K562 (cell line): Measurements from ENCODE around the gene GNAI3. TPM values are rescaled to one million over a fixed set of nuclear protein-coding genes. Genes with fewer than 3 reads are reported as not detected.

Source experiments
- AFF4 ChIP-seq: sonication (generic); formaldehyde crosslinking; IDR thresholded peaks from 2 replicates; pipeline ENCODE4 v1.8.0; 2023; ENCODE audit warnings: mild to moderate bottlenecking, missing genetic modification reagents
- CAMTA2 ChIP-seq: fragments of 250-450 bp; sonication (Bioruptor Pico); conservative IDR thresholded peaks from 2 replicates; pipeline ENCODE4 v1.5.1; 2022
- CREB3 ChIP-seq: fragments of 450-650 bp; conservative IDR thresholded peaks from 2 replicates; pipeline ENCODE4 v1.6.1; 2016; ENCODE audit warnings: missing genetic modification characterization, low read depth, mild to moderate bottlenecking, missing compliant biosample characterization, moderate library complexity
- CREB3L1 ChIP-seq: fragments of 450-650 bp; IDR thresholded peaks from 2 replicates; pipeline ENCODE4 v1.6.1; 2014; ENCODE audit warnings: low read depth, mild to moderate bottlenecking, moderate library complexity, borderline replicate concordance
- DNMT1 ChIP-seq: fragments of 450-650 bp; IDR thresholded peaks from 2 replicates; pipeline ENCODE4 v1.6.1; 2016; ENCODE audit warnings: antibody characterized with exemption, mild to moderate bottlenecking
- HNRNPH1 ChIP-seq: fragments of 200-400 bp; formaldehyde crosslinking; optimal IDR thresholded peaks from 2 replicates; pipeline ENCODE3; 2017; ENCODE audit warnings: low read depth, mild to moderate bottlenecking, low read length, moderate library complexity
- KLF6 ChIP-seq: fragments of 250-450 bp; sonication (Bioruptor Pico); IDR thresholded peaks from 2 replicates; pipeline ENCODE4 v1.4.0; 2020; ENCODE audit warnings: mild to moderate bottlenecking, moderate library complexity, borderline replicate concordance
- RNF2 ChIP-seq: sonication (generic); IDR thresholded peaks from 2 replicates; pipeline ENCODE4 v1.6.1; 2016
- TARDBP ChIP-seq: fragments of 450-650 bp; IDR thresholded peaks from 2 replicates; pipeline ENCODE4 v1.6.1; 2016
- YY1 ChIP-seq, 3 experiments: IDR thresholded peaks; 2 replicates each; pipeline ENCODE4 v1.6.1; 2011; ENCODE audit warnings: low read length in 2 of 3, mild to moderate bottlenecking in 2 of 3, moderate library complexity in 2 of 3, borderline replicate concordance in 1 of 3, control low read depth in 1 of 3, low read depth in 1 of 3; ENCODE audit not compliant: insufficient read depth in 3 of 3, insufficient replicate concordance in 2 of 3, control insufficient read depth in 1 of 3, insufficient read length in 1 of 3; ENCODE audit errors: extremely low read depth in 1 of 3
- ZNF175 ChIP-seq: fragments of 200-800 bp; sonication (Bioruptor generic); IDR thresholded peaks from 2 replicates; pipeline ENCODE4 v1.6.1; 2016; ENCODE audit warnings: low read depth, mild to moderate bottlenecking, missing genetic modification characterization, missing compliant biosample characterization
- ZNF395 ChIP-seq: fragments of 200-800 bp; sonication (Bioruptor generic); IDR thresholded peaks from 2 replicates; pipeline ENCODE4 v1.6.1; 2017; ENCODE audit warnings: missing genetic modification characterization, missing compliant biosample characterization
- ZNF644 ChIP-seq: fragments of 200-800 bp; sonication (Bioruptor generic); IDR thresholded peaks from 2 replicates; pipeline ENCODE4 v1.6.1; 2016; ENCODE audit warnings: low read depth, missing genetic modification characterization, missing compliant biosample characterization
- polyA plus RNA-seq, 8 experiments: library from polyadenylated mRNA; depleted of rRNA in 4 of 8; stranded (reverse) in 5 of 8; unstranded in 3 of 8; fragments of >200 nt; fragmentation: Nextera tagmentation in 2 of 8; fragmentation: Illumina TruSeq in 1 of 8; extraction: Ambion mirVana in 2 of 8; extraction: Trizol in 1 of 8; gene quantifications; 2 replicates each; pipeline versions ENCODE4 v1.2.1 to v1.2.3, GENCODE V29; 2011 to 2014; ENCODE audit warnings: inconsistent platforms in 1 of 8, missing spikeins in 1 of 8
- total RNA-seq, 7 experiments: library from RNA; depleted of rRNA in 6 of 7; stranded (reverse); fragments of >200 nt in 6 of 7; fragmentation: Illumina TruSeq in 2 of 7; extraction: Trizol in 2 of 7; gene quantifications; 2 replicates each; pipeline versions ENCODE4 v1.2.1 to v1.2.3, GENCODE V29; 2011 to 2021; ENCODE audit warnings: low replicate concordance in 1 of 7
- TF ChIP-seq, protein P1 (sequence below): sonication (generic); formaldehyde crosslinking; IDR thresholded peaks from 2 replicates; pipeline ENCODE4 v1.9.0; 2022; ENCODE audit warnings: mild to moderate bottlenecking, missing genetic modification reagents
- TF ChIP-seq, protein P2 (sequence below): fragments of 450-650 bp; IDR thresholded peaks from 2 replicates; pipeline ENCODE4 v1.6.1; 2016; ENCODE audit warnings: antibody characterized with exemption

The GNAI3 gene
- total and polyA plus RNA-seq, 9 of the 15 experiments (the other 6 are each of a cell fraction or from before 2014, with no cell fraction given): 6.3 to 13.2 (median 8.9) TPM

DNA sequence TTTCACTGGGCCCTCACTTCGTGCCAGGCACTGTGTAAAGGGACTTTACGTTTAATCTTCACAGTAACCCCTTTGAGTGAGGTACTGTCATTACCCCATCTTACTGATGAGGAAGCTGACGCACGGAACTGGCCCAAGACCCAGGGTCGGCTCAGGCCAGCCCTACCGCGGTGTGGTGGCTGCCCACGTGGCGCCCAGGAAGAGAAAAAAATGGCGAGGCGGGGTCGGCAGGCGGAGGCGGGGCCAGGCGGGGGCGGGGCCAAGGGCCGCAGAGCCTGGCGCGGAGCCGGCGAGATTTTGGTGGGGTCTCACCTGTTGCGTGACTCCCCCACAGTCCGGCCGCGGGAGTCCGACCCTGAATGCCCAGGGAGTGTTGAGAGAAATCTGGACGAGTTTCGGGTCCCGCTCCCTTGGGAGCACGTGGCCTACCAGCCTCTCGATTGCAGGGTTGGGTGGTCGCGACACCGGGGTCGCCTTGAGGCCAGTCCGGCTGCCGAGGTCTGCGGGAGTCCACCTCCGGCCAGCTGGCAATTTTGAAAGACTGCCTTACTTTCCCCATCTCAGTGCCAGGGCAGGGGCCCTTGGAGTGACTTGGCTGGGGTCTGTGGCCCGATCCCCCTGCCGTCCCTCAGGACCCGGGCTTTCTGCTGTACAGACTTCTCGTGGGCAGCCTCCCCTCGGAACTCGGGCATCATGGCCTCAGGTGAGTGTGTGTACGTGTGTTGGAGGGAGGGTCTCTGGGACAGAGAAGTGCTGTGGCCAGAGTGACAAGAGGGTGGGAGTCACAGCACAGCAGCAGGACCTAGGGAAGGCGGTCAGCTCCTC, 71.4 kb downstream of the GNAI3 start, which contains the start of the genes AMPD2 and GNAT2 (continued):
- TF ChIP-seq HNRNPH1 (no peak), TARDBP (no peak), CREB3L1 (peak; percentile 98), CREB3 (tag) (no peak), AFF4 (CRISPR knock-in tag) (0 out of 2 replicates have a peak, but pooled peaks have one; percentile 50), ZNF395 (CRISPR knock-in tag) (peak; percentile 70), RNF2 (peak; percentile 62; the same call in 1 of the 2 replicates), ZNF644 (tag) (peak; percentile 7; the same call in 1 of the 2 replicates), YY1 (IDR thresholded peaks at IDR 0.05; ENCODE audit: borderline replicate concordance in 1 of 3, control insufficient read depth in 1 of 3, extremely low read depth in 1 of 3, insufficient read depth in 3 of 3, insufficient read length in 1 of 3, insufficient replicate concordance in 2 of 3, low read depth in 1 of 3, low read length in 2 of 3) (peak in 2 of 3 experiments; percentile 88 to 92), DNMT1 (no peak), ZNF175 (CRISPR knock-in tag) (no peak), KLF6 (CRISPR knock-in tag) (0 out of 2 replicates have a peak, but pooled peaks have one; percentile 34), CAMTA2 (CRISPR knock-in tag) (peak; percentile 52; the same call in 1 of the 2 replicates)
- TF ChIP-seq, protein P1, sequence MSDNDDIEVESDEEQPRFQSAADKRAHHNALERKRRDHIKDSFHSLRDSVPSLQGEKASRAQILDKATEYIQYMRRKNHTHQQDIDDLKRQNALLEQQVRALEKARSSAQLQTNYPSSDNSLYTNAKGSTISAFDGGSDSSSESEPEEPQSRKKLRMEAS (CRISPR knock-in tag): peak; percentile 98
- TF ChIP-seq, protein P2, sequence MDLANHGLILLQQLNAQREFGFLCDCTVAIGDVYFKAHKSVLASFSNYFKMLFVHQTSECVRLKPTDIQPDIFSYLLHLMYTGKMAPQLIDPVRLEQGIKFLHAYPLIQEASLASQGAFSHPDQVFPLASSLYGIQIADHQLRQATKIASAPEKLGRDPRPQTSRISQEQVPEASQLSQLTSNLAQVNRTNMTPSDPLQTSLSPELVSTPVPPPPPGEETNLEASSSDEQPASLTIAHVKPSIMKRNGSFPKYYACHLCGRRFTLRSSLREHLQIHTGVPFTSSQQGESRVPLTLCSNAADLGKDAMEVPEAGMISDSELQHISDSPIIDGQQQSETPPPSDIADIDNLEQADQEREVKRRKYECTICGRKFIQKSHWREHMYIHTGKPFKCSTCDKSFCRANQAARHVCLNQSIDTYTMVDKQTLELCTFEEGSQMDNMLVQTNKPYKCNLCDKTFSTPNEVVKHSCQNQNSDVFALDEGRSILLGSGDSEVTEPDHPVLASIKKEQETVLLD: 0 out of 2 replicates have a peak, but pooled peaks have one; percentile 14
